ENCODE measurements around the gene DGKA.

DGKA gene

GRCh38 chr12:55965941-55966407 lies 35.0 kb downstream of the DGKA start, which contains the start of gene PMEL:
Gene PMEL, minus strand, starts transcription at chr12:55966042. Its CDS starts 31 bp downstream, at chr12:55966011.
- H3K27me3 ChIP-seq (replicated peaks in 2 of 5; ENCODE audit: control insufficient read depth in 4 of 5, insufficient read depth in 5 of 5, low read length in 4 of 5): no peaks in the 10 kb centered on the region
- 17% methylated on average over 1 of the region's 4 CpGs for WGBS (ENCODE audit: insufficient coverage)
- peak in 2 of 3 donors; percentile 25 to 34 for DNase-seq
- H3K27ac ChIP-seq (ENCODE audit: insufficient read depth in 1 of 2, low read depth in 1 of 2, low read length in 2 of 2, poor library complexity in 1 of 2, severe bottlenecking in 2 of 2): peak within 1 kb of the TSS; percentile 42 to 81
- H3K9me3 ChIP-seq (ENCODE audit: control extremely low read depth in 1 of 5, control insufficient read depth in 4 of 5, insufficient read depth in 2 of 5, low read depth in 1 of 5, low read length in 4 of 5): no peaks in the 10 kb centered on the region
- POLR2A ChIA-PET: no interaction called here
- peak within 1 kb of the TSS; percentile 83 to 97 (median 87) for H3K4me3 ChIP-seq (ENCODE audit: control insufficient read depth in 1 of 7, extremely low read depth in 1 of 7, insufficient read depth in 4 of 7, low read depth in 2 of 7, low read length in 6 of 7)
- H3K4me1 ChIP-seq (ENCODE audit: control extremely low read depth in 1 of 4, control insufficient read depth in 4 of 4, insufficient read depth in 4 of 4, low read length in 3 of 4): peaks cover 10 to 22% (median 17%) of the 10 kb centered on the region in 4 experiments
- peaks cover 0 to 29% (median 3%) of the 10 kb centered on the region in 4 experiments for H3K36me3 ChIP-seq (ENCODE audit: control insufficient read depth in 4 of 4, insufficient read depth in 4 of 4, low read length in 3 of 4)
- CTCF ChIA-PET: interaction anchor here (1.4 kb wide), 1 partner anchor 17 kb away, joined by 3 read pairs; no protein-coding TSS in a partner anchor

GRCh38 chr12:55966408-55967281 lies 35.7 kb downstream of the DGKA start, which contains the start of gene CDK2:
Gene CDK2, plus strand, starts transcription at chr12:55966830. Its CDS starts 179 bp downstream, at chr12:55967009.
- peaks cover 2 to 36% (median 8%) of the 10 kb centered on the region in 4 experiments for H3K36me3 ChIP-seq (ENCODE audit: control insufficient read depth in 4 of 4, insufficient read depth in 4 of 4, low read length in 3 of 4)
- H3K9me3 ChIP-seq (ENCODE audit: control extremely low read depth in 1 of 5, control insufficient read depth in 4 of 5, insufficient read depth in 2 of 5, low read depth in 1 of 5, low read length in 4 of 5): no peaks in the 10 kb centered on the region
- peak; percentile 79 to 80 (median 79) for DNase-seq
- peak within 1 kb of the TSS; percentile 42 to 81 for H3K27ac ChIP-seq (ENCODE audit: insufficient read depth in 1 of 2, low read depth in 1 of 2, low read length in 2 of 2, poor library complexity in 1 of 2, severe bottlenecking in 2 of 2)
- H3K4me1 ChIP-seq (ENCODE audit: control extremely low read depth in 1 of 4, control insufficient read depth in 4 of 4, insufficient read depth in 4 of 4, low read length in 3 of 4): peaks cover 10 to 22% (median 17%) of the 10 kb centered on the region in 4 experiments
- ChIA-PET POLR2A (no interaction called here), CTCF (interaction anchor here (1.9 kb wide), 1 partner anchor 62 kb away, joined by 5 read pairs; no protein-coding TSS in a partner anchor)
- WGBS (ENCODE audit: insufficient coverage): under 1% methylated on average over 32 of the region's 45 CpGs
- peak within 1 kb of the TSS; percentile 83 to 97 (median 87) for H3K4me3 ChIP-seq (ENCODE audit: control insufficient read depth in 1 of 7, extremely low read depth in 1 of 7, insufficient read depth in 4 of 7, low read depth in 2 of 7, low read length in 6 of 7)
- no peaks in the 10 kb centered on the region for H3K27me3 ChIP-seq (replicated peaks in 2 of 5; ENCODE audit: control insufficient read depth in 4 of 5, insufficient read depth in 5 of 5, low read length in 4 of 5)

- 100% methylated on average over 3 of the region's 4 CpGs for WGBS (ENCODE audit: insufficient coverage)
- CTCF ChIA-PET: interaction anchor here (1.0 to 3.0 kb wide), 3 partner anchors 10 to 72 kb away, joined by 3 to 18 read pairs (median 4); no protein-coding TSS in a partner anchor
- H3K36me3 ChIP-seq (ENCODE audit: control insufficient read depth in 4 of 4, insufficient read depth in 4 of 4, low read length in 3 of 4): peaks cover 5 to 43% (median 8%) of the 10 kb centered on the region in 4 experiments
These were observed 38.4 kb downstream of the DGKA start for GRCh38 chr12:55969356-55969755.

GRCh38 chr12:55970775-55971174 lies 39.8 kb downstream of the DGKA start:
- no peak for DNase-seq
- Histone ChIP-seq H3K27ac (ENCODE audit: insufficient read depth in 1 of 2, low read depth in 1 of 2, low read length in 2 of 2, poor library complexity in 1 of 2, severe bottlenecking in 2 of 2) (no peak overlapping the region), H3K4me1 (ENCODE audit: control extremely low read depth in 1 of 4, control insufficient read depth in 4 of 4, insufficient read depth in 4 of 4, low read length in 3 of 4) (peaks cover 24 to 46% (median 36%) of the 10 kb centered on the region in 4 experiments), H3K4me3 (ENCODE audit: control insufficient read depth in 1 of 7, extremely low read depth in 1 of 7, insufficient read depth in 4 of 7, low read depth in 2 of 7, low read length in 6 of 7) (no peak overlapping the region), H3K9me3 (ENCODE audit: control extremely low read depth in 1 of 5, control insufficient read depth in 4 of 5, insufficient read depth in 2 of 5, low read depth in 1 of 5, low read length in 4 of 5) (no peaks in the 10 kb centered on the region), H3K36me3 (ENCODE audit: control insufficient read depth in 4 of 4, insufficient read depth in 4 of 4, low read length in 3 of 4) (peaks cover 5 to 43% (median 8%) of the 10 kb centered on the region in 4 experiments), H3K27me3 (replicated peaks in 2 of 5; ENCODE audit: control insufficient read depth in 4 of 5, insufficient read depth in 5 of 5, low read length in 4 of 5) (no peaks in the 10 kb centered on the region)
- 100% methylated on average over 7 of the region's 7 CpGs for WGBS (ENCODE audit: insufficient coverage)
- ChIA-PET POLR2A (no interaction called here), CTCF (interaction anchor here (0.9 to 1.7 kb wide), 3 partner anchors 12 to 31 kb away, joined by 4 to 5 read pairs (median 4); no protein-coding TSS in a partner anchor)

More at GRCh38 chr12:55969356-55969755, 38.4 kb downstream of the DGKA start:
- no peak overlapping the region for H3K4me3 ChIP-seq (ENCODE audit: control insufficient read depth in 1 of 7, extremely low read depth in 1 of 7, insufficient read depth in 4 of 7, low read depth in 2 of 7, low read length in 6 of 7)
- POLR2A ChIA-PET: no interaction called here
- no peaks in the 10 kb centered on the region for H3K9me3 ChIP-seq (ENCODE audit: control extremely low read depth in 1 of 5, control insufficient read depth in 4 of 5, insufficient read depth in 2 of 5, low read depth in 1 of 5, low read length in 4 of 5)
- no peaks in the 10 kb centered on the region for H3K27me3 ChIP-seq (replicated peaks in 2 of 5; ENCODE audit: control insufficient read depth in 4 of 5, insufficient read depth in 5 of 5, low read length in 4 of 5)
- H3K4me1 ChIP-seq (ENCODE audit: control extremely low read depth in 1 of 4, control insufficient read depth in 4 of 4, insufficient read depth in 4 of 4, low read length in 3 of 4): peaks cover 19 to 34% (median 27%) of the 10 kb centered on the region in 4 experiments
- H3K27ac ChIP-seq (ENCODE audit: insufficient read depth in 1 of 2, low read depth in 1 of 2, low read length in 2 of 2, poor library complexity in 1 of 2, severe bottlenecking in 2 of 2): no peak overlapping the region
- DNase-seq: no peak

- POLR2A ChIA-PET: no interaction called here
- 67% methylated on average over 1 of the region's 3 CpGs for WGBS (ENCODE audit: insufficient coverage)
- H3K36me3 ChIP-seq (ENCODE audit: control insufficient read depth in 4 of 4, insufficient read depth in 4 of 4, low read length in 3 of 4): peaks cover 5 to 49% (median 8%) of the 10 kb centered on the region in 4 experiments
- H3K4me3 ChIP-seq (ENCODE audit: control insufficient read depth in 1 of 7, extremely low read depth in 1 of 7, insufficient read depth in 4 of 7, low read depth in 2 of 7, low read length in 6 of 7): peak overlapping the region in 3 of 7 experiments; percentile 8 to 97 (median 90)
- H3K9me3 ChIP-seq (ENCODE audit: control extremely low read depth in 1 of 5, control insufficient read depth in 4 of 5, insufficient read depth in 2 of 5, low read depth in 1 of 5, low read length in 4 of 5): no peaks in the 10 kb centered on the region
- peak in 1 of 3 donors; percentile 8 for DNase-seq
- peak overlapping the region; percentile 6 to 93 for H3K27ac ChIP-seq (ENCODE audit: insufficient read depth in 1 of 2, low read depth in 1 of 2, low read length in 2 of 2, poor library complexity in 1 of 2, severe bottlenecking in 2 of 2)
- CTCF ChIA-PET: interaction anchor here (0.5 kb wide), 1 partner anchor 213 kb away, joined by 4 read pairs; no protein-coding TSS in a partner anchor
- H3K27me3 ChIP-seq (replicated peaks in 2 of 5; ENCODE audit: control insufficient read depth in 4 of 5, insufficient read depth in 5 of 5, low read length in 4 of 5): no peaks in the 10 kb centered on the region
- peaks cover 19 to 38% (median 28%) of the 10 kb centered on the region in 4 experiments for H3K4me1 ChIP-seq (ENCODE audit: control extremely low read depth in 1 of 4, control insufficient read depth in 4 of 4, insufficient read depth in 4 of 4, low read length in 3 of 4)
These were observed 41.1 kb downstream of the DGKA start for GRCh38 chr12:55972042-55972441.

- no peaks in the 10 kb centered on the region for H3K9me3 ChIP-seq (ENCODE audit: control extremely low read depth in 1 of 5, control insufficient read depth in 4 of 5, insufficient read depth in 2 of 5, low read depth in 1 of 5, low read length in 4 of 5)
- ChIA-PET POLR2A (no interaction called here), CTCF (interaction anchor here (0.5 kb wide), 1 partner anchor 214 kb away, joined by 4 read pairs; no protein-coding TSS in a partner anchor)
- H3K4me1 ChIP-seq (ENCODE audit: control extremely low read depth in 1 of 4, control insufficient read depth in 4 of 4, insufficient read depth in 4 of 4, low read length in 3 of 4): peaks cover 15 to 38% (median 24%) of the 10 kb centered on the region in 4 experiments
- no CpG with 5 or more reads among the region's 1 CpG for WGBS (ENCODE audit: insufficient coverage)
- peak overlapping the region; percentile 35 to 97 (median 90) for H3K4me3 ChIP-seq (ENCODE audit: control insufficient read depth in 1 of 7, extremely low read depth in 1 of 7, insufficient read depth in 4 of 7, low read depth in 2 of 7, low read length in 6 of 7)
- peaks cover 5 to 49% (median 9%) of the 10 kb centered on the region in 4 experiments for H3K36me3 ChIP-seq (ENCODE audit: control insufficient read depth in 4 of 4, insufficient read depth in 4 of 4, low read length in 3 of 4)
- H3K27me3 ChIP-seq (replicated peaks in 2 of 5; ENCODE audit: control insufficient read depth in 4 of 5, insufficient read depth in 5 of 5, low read length in 4 of 5): no peaks in the 10 kb centered on the region
- peak in 2 of 3 donors; percentile 54 to 56 for DNase-seq
- peak overlapping the region; percentile 76 to 93 for H3K27ac ChIP-seq (ENCODE audit: insufficient read depth in 1 of 2, low read depth in 1 of 2, low read length in 2 of 2, poor library complexity in 1 of 2, severe bottlenecking in 2 of 2)
These were observed 41.5 kb downstream of the DGKA start for GRCh38 chr12:55972456-55972855.

Data from common myeloid progenitor, CD34-positive (primary cell).